Endothelial cell of umbilical vein (primary cell): ENCODE measurements around the gene FGFRL1.

Experiments
- EZH2 ChIP-seq: IDR thresholded peaks from 2 replicates; pipeline ENCODE4 v1.6.1; 2012; ENCODE audit warnings: borderline replicate concordance, low read depth, mild to moderate bottlenecking, moderate library complexity, low read length, inconsistent platforms; ENCODE audit not compliant: severe bottlenecking
- GATA2 ChIP-seq: IDR thresholded peaks from 2 replicates; pipeline ENCODE4 v1.7.0; 2011; ENCODE audit warnings: low read depth, mild to moderate bottlenecking, moderate library complexity, mixed read lengths, low read length; ENCODE audit not compliant: insufficient read length, insufficient read depth
- JUN ChIP-seq: IDR thresholded peaks from 2 replicates; pipeline ENCODE4 v1.6.1; 2011; ENCODE audit warnings: borderline replicate concordance, low read depth; ENCODE audit not compliant: insufficient read length, insufficient read depth
- POLR2A ChIP-seq: IDR thresholded peaks from 2 replicates; pipeline ENCODE4 v1.6.1; 2012; ENCODE audit warnings: low read depth, mild to moderate bottlenecking, control low read depth, low read length
- POLR2AphosphoS5 ChIP-seq: IDR thresholded peaks from 2 replicates; pipeline ENCODE4 v1.6.1; 2012; ENCODE audit warnings: low read depth, mild to moderate bottlenecking, control low read depth, low read length, moderate library complexity; ENCODE audit not compliant: insufficient read depth
- TF ChIP-seq, protein P1 (sequence below), 2 donors: IDR thresholded peaks; 1 replicate in 1 of 2; 2 replicates in 1 of 2; pipeline ENCODE4 v1.5.1; 2011; ENCODE audit warnings: low read length in 2 of 2, mild to moderate bottlenecking in 2 of 2, moderate library complexity in 2 of 2, control low read depth in 1 of 2, inconsistent platforms in 1 of 2, low read depth in 1 of 2; ENCODE audit not compliant: insufficient read depth in 1 of 2; ENCODE audit errors: extremely low read depth in 1 of 2

DNA sequence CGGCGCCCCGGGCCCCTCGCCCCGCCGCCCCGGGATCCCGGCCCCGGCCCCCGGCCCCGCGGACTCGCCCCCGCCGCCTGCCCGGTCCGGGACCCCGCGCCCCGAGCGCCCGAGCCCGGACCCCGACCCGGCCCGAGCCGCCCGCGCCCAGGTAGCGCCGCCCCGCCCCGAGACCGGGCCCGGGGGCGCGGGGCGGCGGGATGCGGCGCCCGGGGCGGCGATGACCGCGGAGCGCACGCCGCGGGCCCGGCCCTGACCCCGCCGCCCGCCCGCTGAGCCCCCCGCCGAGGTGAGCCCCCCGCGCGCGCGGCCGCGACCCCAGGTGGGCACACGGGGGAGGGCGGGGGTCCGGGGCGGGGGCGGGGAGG is 224 bp downstream of the FGFRL1 start:
- TF ChIP-seq, protein P1, sequence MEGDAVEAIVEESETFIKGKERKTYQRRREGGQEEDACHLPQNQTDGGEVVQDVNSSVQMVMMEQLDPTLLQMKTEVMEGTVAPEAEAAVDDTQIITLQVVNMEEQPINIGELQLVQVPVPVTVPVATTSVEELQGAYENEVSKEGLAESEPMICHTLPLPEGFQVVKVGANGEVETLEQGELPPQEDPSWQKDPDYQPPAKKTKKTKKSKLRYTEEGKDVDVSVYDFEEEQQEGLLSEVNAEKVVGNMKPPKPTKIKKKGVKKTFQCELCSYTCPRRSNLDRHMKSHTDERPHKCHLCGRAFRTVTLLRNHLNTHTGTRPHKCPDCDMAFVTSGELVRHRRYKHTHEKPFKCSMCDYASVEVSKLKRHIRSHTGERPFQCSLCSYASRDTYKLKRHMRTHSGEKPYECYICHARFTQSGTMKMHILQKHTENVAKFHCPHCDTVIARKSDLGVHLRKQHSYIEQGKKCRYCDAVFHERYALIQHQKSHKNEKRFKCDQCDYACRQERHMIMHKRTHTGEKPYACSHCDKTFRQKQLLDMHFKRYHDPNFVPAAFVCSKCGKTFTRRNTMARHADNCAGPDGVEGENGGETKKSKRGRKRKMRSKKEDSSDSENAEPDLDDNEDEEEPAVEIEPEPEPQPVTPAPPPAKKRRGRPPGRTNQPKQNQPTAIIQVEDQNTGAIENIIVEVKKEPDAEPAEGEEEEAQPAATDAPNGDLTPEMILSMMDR (IDR thresholded peaks at IDR 0.05; ENCODE audit: extremely low read depth in 1 of 2, insufficient read depth in 1 of 2, low read depth in 1 of 2, low read length in 2 of 2) = no peak
- TF ChIP-seq POLR2AphosphoS5 (no peak), POLR2A (no peak), GATA2 (no peak), JUN (no peak), EZH2 (no peak)
